Ovary (tissue), 9 donors: ENCODE data around the gene XYLT1. TPM values are rescaled to one million over a fixed set of nuclear protein-coding genes. Genes with fewer than 3 reads are reported as not detected.

Experiments
- DNase-seq, 5 donors: peaks; one replicate each; pipeline ENCODE4 v3.0.0-alpha.2; 2019 to 2020
- H3K27ac ChIP-seq, 2 donors: fragments of 200-600 bp; one replicate each; pipeline versions ENCODE4 v1.5.1 to v1.8.0; 2019 to 2022
- H3K27me3 ChIP-seq: fragments of 200-600 bp; one replicate; pipeline ENCODE4 v1.8.0; 2022
- H3K36me3 ChIP-seq: fragments of 200-600 bp; sonication (generic); one replicate; pipeline ENCODE4 v1.5.1; 2019
- H3K4me1 ChIP-seq: one replicate; pipeline ENCODE4 v1.8.1; 2013; ENCODE audit warnings: mild to moderate bottlenecking, moderate library complexity; ENCODE audit not compliant: insufficient read depth
- H3K4me3 ChIP-seq: fragments of 200-600 bp; sonication (generic); one replicate; pipeline ENCODE4 v1.5.1; 2017
- H3K9me3 ChIP-seq, 2 donors: fragments of 200-600 bp in 1 of 2; sonication (generic) in 1 of 2; one replicate each; pipeline versions ENCODE4 v1.5.1 to v1.8.1; 2013 to 2019; ENCODE audit warnings: mild to moderate bottlenecking in 1 of 2, moderate library complexity in 1 of 2
- CTCF ChIP-seq, 3 donors: fragments of 450-650 bp in 2 of 3; fragments of 200-600 bp in 1 of 3; IDR thresholded peaks; one replicate each; pipeline versions ENCODE4 v1.5.1 to v1.8.0; 2016 to 2022; ENCODE audit warnings: antibody characterized with exemption in 3 of 3, mild to moderate bottlenecking in 1 of 3
- EP300 ChIP-seq: sonication (generic); formaldehyde crosslinking; IDR thresholded peaks from one replicate; pipeline ENCODE4 v1.6.1; 2017; ENCODE audit warnings: antibody characterized with exemption
- POLR2A ChIP-seq: fragments of 450-650 bp; IDR thresholded peaks from one replicate; pipeline ENCODE4 v1.6.1; 2017; ENCODE audit warnings: antibody characterized with exemption, mild to moderate bottlenecking, moderate library complexity
- WGBS, 3 donors: extraction: QIAGEN DNeasy Blood & Tissue Kit in 1 of 3; methylation state at CpG; one replicate each; pipeline versions ENCODE4 v1.1.5 to v1.1.7; 2013 to 2017; 5-methylcytosine and 5-hydroxymethylcytosine counted together
- intact Hi-C, 4 donors: fragments of 100-400 bp; cut with DNase I; formaldehyde crosslinking; loops; one replicate each; pipeline versions ENCODE4 v1.11.0 to v1.15.1; 2022 to 2023
- polyA plus RNA-seq, 2 donors: library from polyadenylated mRNA; stranded (reverse); fragments of 200-250 nt in 1 of 2; fragments of 350-450 nt in 1 of 2; fragmentation: Illumina TruSeq in 1 of 2; extraction: RNeasy Lipid Tissue Mini Kit (QIAGEN cat#74804) in 1 of 2; gene quantifications; one replicate each; pipeline ENCODE4 v1.2.3, GENCODE V29; 2013 to 2014
- total RNA-seq, 7 donors: library from RNA; depleted of rRNA in 2 of 7; stranded (reverse); fragments of >200 nt in 2 of 7; fragmentation: NEBNext Ultra II Directional in 3 of 7; extraction: Animal tissue kit (Norgen Biotek cat#: 25700) in 3 of 7; gene quantifications; one replicate each; pipeline versions ENCODE4 v1.1.0 to v1.2.4, GENCODE V29; 2016 to 2023
- donor health status: DM: no; HTN: no; CAD: no; lungs with moderate emphysema.
- donor health status: DM: no; HTN: no; CAD: no.
- donor health status: Bipolar disorder and iron deficiency.
- donor health status: DM: yes; HTN: yes; CAD: no.
- donor health status: DM: no; HTN: no; CAD: no.
- donor health status: DM: yes; HTN: yes; CAD: no.

The XYLT1 gene
- total and polyA plus RNA-seq, 9 donors: 3.2 to 38.0 (median 17.3) TPM

GRCh38 chr16:17261197-17261858 lies 209.4 kb downstream of the XYLT1 start:
- no peak for TF ChIP-seq CTCF (IDR thresholded peaks at IDR 0.05)
- TF ChIP-seq EP300: no peak
- TF ChIP-seq POLR2A: no peak
- H3K4me3 ChIP-seq: no peak overlapping the region
- H3K4me1 ChIP-seq: peaks cover under 1% of the 10 kb centered on the region
- H3K27me3 ChIP-seq: no peaks in the 10 kb centered on the region
- H3K27ac ChIP-seq: no peak overlapping the region
- 81 to 87% (median 86%) methylated on average over 5 of the region's 5 CpGs for WGBS, 3 donors
- H3K36me3 ChIP-seq: no peaks in the 10 kb centered on the region
- DNase-seq: no peak
- intact Hi-C loops: loop anchor here in 2 of 4 donors (5.0 to 10.0 kb wide), 2 partner anchors 44 to 203 kb away; no protein-coding TSS in a partner anchor
- H3K9me3 ChIP-seq: no peaks in the 10 kb centered on the region

- intact Hi-C loops: loop anchor here in 2 of 4 donors (5.0 to 10.0 kb wide), 2 partner anchors 43 to 204 kb away; no protein-coding TSS in a partner anchor
- Histone ChIP-seq H3K4me1 (no peaks in the 10 kb centered on the region), H3K27me3 (no peaks in the 10 kb centered on the region), H3K9me3 (no peaks in the 10 kb centered on the region), H3K27ac (no peak overlapping the region), H3K36me3 (no peaks in the 10 kb centered on the region), H3K4me3 (no peak overlapping the region)
- TF ChIP-seq EP300 (no peak), CTCF (IDR thresholded peaks at IDR 0.05) (no peak), POLR2A (no peak)
- WGBS, 3 donors: 87 to 89% (median 89%) methylated on average over 5 of the region's 5 CpGs
- no peak for DNase-seq
Measured at GRCh38 chr16:17260276-17260849, 210.4 kb downstream of the XYLT1 start.

GRCh38 chr16:17259751-17260270 lies 210.9 kb downstream of the XYLT1 start:
- H3K36me3 ChIP-seq: no peaks in the 10 kb centered on the region
- no peaks in the 10 kb centered on the region for H3K27me3 ChIP-seq
- intact Hi-C loops: loop anchor here in 2 of 4 donors (5.0 to 10.0 kb wide), 2 partner anchors 43 to 205 kb away; no protein-coding TSS in a partner anchor
- H3K9me3 ChIP-seq: no peaks in the 10 kb centered on the region
- WGBS, 3 donors: 83 to 89% (median 86%) methylated on average over 6 of the region's 6 CpGs
- no peaks in the 10 kb centered on the region for H3K4me1 ChIP-seq
- TF ChIP-seq POLR2A (no peak), CTCF (IDR thresholded peaks at IDR 0.05) (no peak), EP300 (no peak)
- no peak overlapping the region for H3K27ac ChIP-seq
- no peak for DNase-seq
- H3K4me3 ChIP-seq: no peak overlapping the region

GRCh38 chr16:17258848-17259713 lies 211.7 kb downstream of the XYLT1 start:
- Histone ChIP-seq H3K4me1 (no peaks in the 10 kb centered on the region), H3K9me3 (no peaks in the 10 kb centered on the region), H3K27me3 (no peaks in the 10 kb centered on the region), H3K4me3 (no peak overlapping the region), H3K27ac (no peak overlapping the region), H3K36me3 (no peaks in the 10 kb centered on the region)
- no peak for DNase-seq
- intact Hi-C loops: loop anchor here in 1 of 4 donors (1.0 kb wide), 1 partner anchor 32 kb away; no protein-coding TSS in a partner anchor
- 88 to 91% (median 90%) methylated on average over 23 of the region's 23 CpGs for WGBS, 3 donors
- no peak for TF ChIP-seq CTCF (IDR thresholded peaks at IDR 0.05)
- TF ChIP-seq POLR2A: no peak
- no peak for TF ChIP-seq EP300
